HCT116 (cell line): Measurements from ENCODE around the gene PICALM. TPM values are rescaled to one million over a fixed set of nuclear protein-coding genes. Genes with fewer than 3 reads are reported as not detected.
A peak's percentile ranks its signal among the peaks of the same experiment; 100 is the strongest.

Source experiments
- ATAC-seq: fragments of 200-7000 bp; cut with Tn5 transposase; 2 replicates; pipeline ENCODE4 v1.9.1; 2020; ENCODE audit warnings: mild to moderate bottlenecking, moderate library complexity
- BruUV-seq: library from RNA; stranded (reverse); fragments of 400-500 nt; replicated peaks from 2 replicates; lab custom pipeline; 2021; lab: Mats Ljungman, UMichigan
- CTCF ChIA-PET: fragments of 300-600 bp; sonication (Branson Sonifier 250); formaldehyde crosslinking; loops from one replicate; lab custom pipeline; 2021; ENCODE audit warnings: antibody characterized with exemption; lab: Charles Lee
- POLR2A ChIA-PET: fragments of 300-600, 350-600 bp; sonication (Branson Sonifier 250); formaldehyde crosslinking; loops from one replicate; lab custom pipeline; 2021; ENCODE audit warnings: antibody characterized with exemption; lab: Charles Lee
- RAD21 ChIA-PET, 2 experiments: fragments of 300-600 bp; sonication (Branson Sonifier 250); formaldehyde crosslinking; loops; one replicate each; lab custom pipeline; 2023; ENCODE audit warnings: low total read pairs in 2 of 2; ENCODE audit not compliant: uncharacterized antibody in 2 of 2, unreplicated experiment in 2 of 2, low non-redundant PET in 1 of 2; lab: Charles Lee
- DNase-seq: peaks from one replicate; pipeline ENCODE4 v3.0.0-alpha.2; 2010; ENCODE audit warnings: low read depth, low spot score
- H2AFZ ChIP-seq: fragments of 200-600 bp; shearing (Covaris generic), sonication (generic); 2 replicates; pipeline ENCODE4 v1.6.1; 2017; ENCODE audit warnings: low read depth, mixed run types, mixed read lengths, antibody characterized with exemption, low read length; ENCODE audit not compliant: poor library complexity, severe bottlenecking
- H3K27ac ChIP-seq: 2 replicates; pipeline ENCODE4 v1.5.1; 2012; ENCODE audit warnings: low read depth, low read length
- H3K27me3 ChIP-seq: fragments of 200-600 bp; sonication (generic); 2 replicates; pipeline ENCODE4 v1.6.1; 2016; ENCODE audit warnings: mixed run types, low read length, mixed read lengths; ENCODE audit not compliant: insufficient read depth
- H3K36me3 ChIP-seq, 2 experiments: fragments of 200-500 bp in 1 of 2; fragments of 200-600 bp in 1 of 2; sonication (Bioruptor generic) in 1 of 2; sonication (generic) in 1 of 2; 2 replicates each; pipeline versions ENCODE4 v1.5.1 to v1.6.1; 2014 to 2016; ENCODE audit warnings: low read length in 2 of 2, inconsistent platforms in 1 of 2, mixed read lengths in 1 of 2, mixed run types in 1 of 2; ENCODE audit not compliant: insufficient read depth in 2 of 2, control insufficient read depth in 1 of 2
- H3K4me1 ChIP-seq, 2 experiments: fragments of 200-600 bp in 1 of 2; sonication (generic) in 1 of 2; 2 replicates each; pipeline versions ENCODE4 v1.5.1 to v1.6.1; 2012 to 2017; ENCODE audit warnings: low read length in 2 of 2, inconsistent platforms in 1 of 2, mild to moderate bottlenecking in 1 of 2, mixed read lengths in 1 of 2, mixed run types in 1 of 2, moderate library complexity in 1 of 2; ENCODE audit not compliant: insufficient read depth in 2 of 2, control insufficient read depth in 1 of 2
- H3K4me2 ChIP-seq: fragments of 200-600 bp; sonication (generic); 2 replicates; pipeline ENCODE4 v1.6.1; 2017; ENCODE audit warnings: mixed run types, low read length, mixed read lengths
- H3K4me3 ChIP-seq, 2 experiments: fragments of 200-600 bp in 1 of 2; sonication (generic) in 1 of 2; replicated peaks in 1 of 2; 2 replicates each; pipeline ENCODE4 v1.5.1; 2011 to 2016; ENCODE audit warnings: low read length in 2 of 2, control low read depth in 1 of 2, low read depth in 1 of 2, mild to moderate bottlenecking in 1 of 2, mixed read lengths in 1 of 2, mixed run types in 1 of 2
- H3K79me2 ChIP-seq: fragments of 200-600 bp; sonication (generic); 2 replicates; pipeline ENCODE4 v1.6.1; 2017; ENCODE audit warnings: mild to moderate bottlenecking, mixed run types, low read length, moderate library complexity, mixed read lengths; ENCODE audit not compliant: insufficient read depth
- H3K9ac ChIP-seq: fragments of 200-600 bp; sonication (generic); 2 replicates; pipeline ENCODE4 v1.6.1; 2016; ENCODE audit warnings: low read length, mixed read lengths
- H3K9me2 ChIP-seq: fragments of 200-600 bp; sonication (generic), shearing (Covaris generic); 2 replicates; pipeline ENCODE4 v1.6.1; 2017; ENCODE audit warnings: mixed run types, mild to moderate bottlenecking, moderate library complexity; ENCODE audit not compliant: insufficient read depth
- H3K9me3 ChIP-seq, 2 experiments: fragments of 200-500 bp in 1 of 2; fragments of 200-600 bp in 1 of 2; sonication (Bioruptor generic) in 1 of 2; sonication (generic) in 1 of 2; 2 replicates each; pipeline ENCODE4 v1.6.1; 2014 to 2017; ENCODE audit warnings: low read length in 2 of 2, mixed read lengths in 2 of 2, inconsistent platforms in 1 of 2, low read depth in 1 of 2, mild to moderate bottlenecking in 1 of 2, mixed run types in 1 of 2, moderate library complexity in 1 of 2; ENCODE audit not compliant: control insufficient read depth in 1 of 2, insufficient read depth in 1 of 2
- H4K20me1 ChIP-seq: fragments of 200-600 bp; sonication (generic), shearing (Covaris generic); 2 replicates; pipeline ENCODE4 v1.6.1; 2017; ENCODE audit warnings: mixed run types, mild to moderate bottlenecking, moderate library complexity; ENCODE audit not compliant: insufficient read depth
- ATF3 ChIP-seq: IDR thresholded peaks from 2 replicates; pipeline ENCODE4 v1.6.1; 2012
- MAX ChIP-seq: IDR thresholded peaks from 2 replicates; pipeline ENCODE4 v1.6.1; 2012
- REST ChIP-seq: IDR thresholded peaks from 2 replicates; pipeline ENCODE4 v1.6.1; 2012; ENCODE audit warnings: low read depth
- TCF7L2 ChIP-seq: IDR thresholded peaks from 2 replicates; pipeline ENCODE4 v1.7.0; 2011; ENCODE audit warnings: borderline replicate concordance, inconsistent platforms; ENCODE audit not compliant: insufficient read depth, insufficient read length; ENCODE audit errors: extremely low read depth
- intact Hi-C: fragments of 100-400 bp; cut with micrococcal nuclease; formaldehyde crosslinking; loops from 2 replicates; pipeline ENCODE4 v1.10.0; 2022
- total RNA-seq: library from RNA; stranded (reverse); gene quantifications from one replicate; pipeline ENCODE4 v1.2.1, GENCODE V29; 2021; ENCODE audit not compliant: unreplicated experiment

The PICALM gene
- total RNA-seq, 1 experiment from 2014 or later = 90.6 TPM

- POLR2A ChIA-PET = no interaction called here
- Histone ChIP-seq H2AFZ (no peak overlapping the region), H3K4me1 (peaks cover 24 to 40% of the 10 kb centered on the region in 2 experiments), H3K4me2 (peak overlapping the region; percentile 87), H3K36me3 (no peaks in the 10 kb centered on the region), H3K9me2 (no peaks in the 10 kb centered on the region), H3K9me3 (no peaks in the 10 kb centered on the region), H3K27ac (peak overlapping the region; percentile 60), H3K4me3 (peak overlapping the region; percentile 75 to 86), H3K9ac (peak overlapping the region; percentile 80), H3K79me2 (peaks cover 58% of the 10 kb centered on the region), H3K27me3 (no peaks in the 10 kb centered on the region), H4K20me1 (peaks cover 16% of the 10 kb centered on the region; the same call in 1 of the 2 replicates)
- intact Hi-C loops = no loop called here
- RAD21 ChIA-PET = no interaction called here
- DNase-seq (no peak), ATAC-seq (no peak)
- TF ChIP-seq MAX (no peak), TCF7L2 (no peak), REST (no peak), ATF3 (no peak)
- no TSS peak for BruUV-seq
- CTCF ChIA-PET = interaction anchor here (1.1 kb wide), 1 partner anchor 126 kb away, joined by 4 read pairs; no protein-coding TSS in a partner anchor
Observed at GRCh38 chr11:86067851-86068137, 1.1 kb downstream of the PICALM start.
